D341Med (cell line): ENCODE results near the gene SUPT20HL2.
"Not testable (repeated sequence)": the region's sequence is repeated elsewhere in the genome, so short reads cannot be mapped to it uniquely, and the experiment has no call there.

Experiments
- DNase-seq: peaks from one replicate; pipeline ENCODE4 v3.0.0; 2012; ENCODE audit warnings: low spot score

Gene SUPT20HL2

DNA sequence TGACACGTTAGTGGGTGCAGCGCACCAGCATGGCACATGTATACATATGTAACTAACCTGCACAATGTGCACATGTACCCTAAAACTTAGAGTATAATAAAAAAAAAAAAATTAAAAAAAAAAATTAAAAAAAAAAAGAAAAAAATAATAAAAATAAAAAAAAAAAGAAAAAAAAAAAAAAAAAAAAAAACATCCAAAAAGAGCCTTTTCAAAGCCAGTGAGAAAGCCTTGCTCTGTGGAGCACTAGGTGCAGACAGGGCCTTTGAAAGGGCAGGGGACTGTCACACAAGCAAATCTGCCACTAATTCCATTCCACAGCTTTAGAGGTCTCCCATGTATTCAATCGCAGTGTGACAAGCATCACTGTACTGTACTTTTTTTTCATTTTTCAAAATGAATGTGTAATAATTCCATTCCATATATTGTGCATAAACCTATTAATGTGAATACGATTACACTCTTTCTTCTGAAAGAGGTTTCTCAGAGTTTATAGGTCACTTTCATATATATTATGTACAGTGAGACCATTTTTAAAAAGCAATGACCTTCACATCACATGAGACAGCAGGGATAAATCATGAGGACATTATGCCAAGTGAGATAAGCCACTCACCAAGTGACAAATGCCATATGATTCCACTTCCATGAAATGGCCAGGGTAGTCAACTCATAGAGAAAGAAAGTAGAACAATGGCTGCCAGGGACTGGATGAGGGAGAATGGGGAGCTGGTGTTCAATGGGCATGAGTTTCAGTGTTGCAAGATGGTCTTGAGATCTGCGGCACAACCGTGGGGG lies 4.1 kb downstream of the SUPT20HL2 start:
- not testable (repeated sequence) for DNase-seq

DNA sequence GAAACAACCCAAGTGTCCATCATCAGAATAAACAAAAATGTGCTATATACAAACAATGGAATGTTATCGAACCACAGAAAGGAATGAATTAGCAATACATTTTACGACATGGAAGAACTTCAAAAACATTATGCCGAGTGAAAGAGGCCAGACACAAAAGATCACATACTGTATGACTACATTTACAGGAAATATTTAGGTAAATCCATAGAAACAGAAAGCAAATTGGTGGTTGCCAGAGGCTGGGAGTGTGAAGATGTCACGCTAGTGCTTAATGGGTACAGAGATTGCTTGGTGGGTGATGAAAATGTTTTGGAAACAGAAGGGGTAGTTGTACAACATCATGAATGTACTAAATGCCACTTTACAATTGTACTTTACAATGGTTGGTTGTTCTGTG lies 5.1 kb downstream of the SUPT20HL2 start:
- DNase-seq = not testable (repeated sequence)

DNA sequence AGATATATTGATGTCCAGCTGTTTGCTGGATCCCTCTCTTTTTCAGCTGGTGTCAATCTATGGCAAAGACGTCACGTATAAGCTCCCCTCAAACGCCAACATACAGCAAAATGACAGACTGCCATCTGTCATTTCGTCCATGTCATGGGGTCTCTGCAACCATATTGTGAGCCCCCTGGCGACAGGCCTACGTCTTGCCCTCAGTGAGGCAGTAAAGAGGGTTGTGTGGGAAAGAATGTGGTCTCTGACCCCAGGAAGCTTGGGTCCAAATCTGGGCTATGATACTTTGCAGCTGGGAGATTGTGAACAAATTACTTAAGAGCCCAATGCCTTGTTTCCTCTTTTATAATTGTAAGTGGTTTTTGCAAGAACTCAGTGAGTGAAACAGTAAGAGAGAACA lies 7.4 kb downstream of the SUPT20HL2 start:
- DNase-seq = no peak

DNA sequence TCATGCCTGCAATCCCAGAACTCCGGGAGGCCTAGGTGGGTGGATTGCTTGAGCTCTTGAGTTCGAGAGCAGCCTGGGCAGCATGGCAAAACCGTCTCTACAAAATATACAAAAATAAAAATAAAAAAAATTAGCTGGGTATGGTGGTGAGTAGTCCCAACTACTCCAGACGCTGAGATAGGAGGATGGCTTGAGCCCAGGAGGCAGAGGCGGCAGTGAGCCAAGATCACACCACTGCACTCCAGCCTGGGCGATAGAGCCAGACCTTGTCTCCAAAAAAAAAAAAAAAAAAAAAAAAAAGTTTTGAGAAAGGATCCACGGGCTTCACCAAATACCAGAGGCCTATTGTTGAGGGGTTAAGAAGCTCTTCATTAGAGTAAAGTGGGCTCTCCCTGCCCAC lies 8.0 kb downstream of the SUPT20HL2 start:
- no peak for DNase-seq

DNA sequence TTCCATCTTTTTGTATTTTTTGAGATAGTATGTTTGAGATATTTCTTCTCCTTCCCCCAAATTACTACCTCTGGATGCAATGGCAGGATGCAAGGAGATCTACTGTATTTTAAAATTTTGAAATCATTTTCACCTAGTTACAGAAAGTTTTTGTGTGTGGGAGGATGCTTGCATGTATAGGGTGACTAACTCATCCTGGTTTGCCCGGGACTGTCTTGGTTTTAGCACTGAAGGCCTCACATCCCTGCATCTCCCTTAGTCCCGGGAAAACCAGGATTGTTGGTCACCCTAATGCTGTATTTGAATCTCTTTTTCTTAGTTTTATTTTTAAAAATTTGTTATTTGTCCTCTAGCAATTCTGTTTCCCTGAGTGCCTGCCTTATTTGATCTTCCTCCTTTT lies 12.1 kb downstream of the SUPT20HL2 start:
- DNase-seq = no peak

DNA sequence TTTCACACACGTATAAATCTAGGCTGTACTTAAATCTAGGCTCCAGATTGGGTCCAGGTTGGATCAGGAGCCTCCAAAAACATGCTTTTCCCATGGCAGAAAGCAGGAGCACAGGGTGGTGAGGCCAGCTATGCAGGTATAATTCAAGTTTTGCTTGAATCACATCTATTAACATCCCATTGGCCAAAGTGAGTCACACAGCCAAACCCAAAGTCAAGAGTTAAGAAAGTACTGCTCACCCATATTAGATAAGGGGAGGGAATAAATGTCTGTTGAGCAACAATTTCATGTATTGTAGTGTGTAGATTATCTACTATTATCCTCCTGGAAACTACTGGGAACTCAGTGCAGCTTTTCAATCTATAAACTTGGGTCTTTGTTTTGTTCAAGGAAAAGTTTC lies 12.8 kb downstream of the SUPT20HL2 start:
- no peak for DNase-seq

DNA sequence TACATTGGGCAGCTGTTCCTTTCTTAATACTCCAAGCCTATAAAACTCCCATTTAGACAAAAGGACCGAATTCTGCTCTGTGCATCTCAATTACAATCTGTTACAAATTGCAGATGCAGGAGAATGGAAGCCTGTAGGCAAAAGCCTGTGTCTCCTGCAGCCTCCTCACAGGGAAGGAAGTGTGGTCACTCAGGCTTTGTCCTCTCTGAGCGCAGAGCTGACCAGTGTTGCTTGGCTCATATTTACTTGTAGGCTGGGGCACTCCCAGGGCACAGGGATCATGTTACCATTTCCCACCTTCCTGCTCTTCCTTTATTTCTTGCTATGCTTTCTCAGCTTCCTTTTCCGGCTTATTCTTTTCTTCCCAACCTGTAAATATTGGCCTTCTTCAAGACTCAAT lies 15.7 kb downstream of the SUPT20HL2 start:
- DNase-seq = no peak

DNA sequence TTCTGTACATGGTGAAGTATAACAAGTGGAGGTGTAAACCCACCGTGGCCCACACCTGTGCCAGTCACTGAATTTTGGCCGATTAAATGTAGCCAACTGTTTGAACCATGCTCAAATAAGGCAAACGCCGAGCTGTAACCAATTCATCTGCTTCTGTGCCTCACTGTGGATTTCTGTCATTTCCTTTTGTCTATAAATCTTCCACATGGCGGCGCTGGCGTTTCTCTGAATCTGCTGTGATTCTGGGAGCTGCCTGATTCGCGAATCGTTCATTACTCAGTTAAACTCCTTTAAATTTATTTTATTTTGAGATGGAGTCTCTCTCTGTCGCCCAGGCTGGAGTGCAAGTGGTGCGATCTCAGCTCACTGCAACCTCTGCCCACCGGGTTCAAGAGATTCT lies 19.2 kb downstream of the SUPT20HL2 start:
- DNase-seq = peak; percentile 30

DNA sequence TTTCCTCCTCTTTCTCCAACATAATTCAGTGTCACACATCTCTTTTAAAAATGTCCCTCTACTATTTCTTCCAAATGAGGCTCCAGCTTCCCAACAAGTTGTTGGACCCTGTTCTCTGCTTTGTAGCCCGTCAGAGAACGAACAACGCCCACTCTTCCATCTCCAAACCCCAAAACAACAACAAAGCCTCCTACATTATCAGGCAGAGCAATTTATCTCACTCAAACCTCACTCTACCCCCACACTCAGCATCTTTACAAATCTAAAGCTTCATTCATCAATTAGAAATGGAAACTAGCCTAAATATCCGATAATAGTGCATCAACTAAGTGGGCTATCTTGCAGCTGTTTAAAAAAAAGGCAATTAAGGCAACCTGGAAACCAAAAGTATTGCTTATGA lies 20.5 kb downstream of the SUPT20HL2 start:
- DNase-seq = no peak

DNA sequence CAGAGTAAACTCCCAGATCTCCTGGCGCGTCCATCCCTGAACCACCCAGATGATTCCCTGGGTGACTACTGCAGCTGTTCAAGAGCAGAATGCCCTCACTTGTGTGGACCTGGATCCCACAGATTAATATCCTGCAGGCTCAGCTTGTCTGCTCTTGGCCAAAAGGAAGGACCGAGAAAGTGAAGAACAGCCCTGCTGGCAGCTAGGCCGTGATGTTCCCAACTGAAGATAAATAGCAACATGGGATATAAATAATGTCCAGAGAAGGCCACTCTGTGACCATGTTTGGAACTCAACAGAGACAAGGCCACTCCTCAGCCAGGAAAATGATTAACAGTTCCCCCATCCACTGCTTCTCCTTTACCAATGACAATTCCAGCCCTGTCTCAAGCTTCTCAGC lies 21.5 kb downstream of the SUPT20HL2 start:
- no peak for DNase-seq

DNA sequence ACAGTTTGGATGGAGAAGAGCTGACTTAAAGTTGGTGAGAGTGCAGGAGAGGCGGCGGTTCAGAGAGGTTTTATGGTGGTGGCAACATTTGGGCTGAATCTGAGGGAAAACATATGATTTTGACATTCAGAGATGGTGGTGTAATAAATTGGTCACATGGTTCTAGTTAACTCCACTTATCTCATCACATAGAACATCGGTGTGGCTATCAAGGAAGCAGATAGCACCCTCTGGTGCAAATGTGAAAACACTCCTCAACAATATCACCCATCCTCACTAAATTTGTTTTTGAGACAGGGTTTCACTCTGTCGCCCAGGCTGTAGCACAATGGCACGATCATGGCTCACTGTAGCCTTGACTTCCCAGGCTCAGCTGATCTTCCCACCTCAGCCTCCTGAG lies 28.8 kb downstream of the SUPT20HL2 start:
- DNase-seq = no peak

DNA sequence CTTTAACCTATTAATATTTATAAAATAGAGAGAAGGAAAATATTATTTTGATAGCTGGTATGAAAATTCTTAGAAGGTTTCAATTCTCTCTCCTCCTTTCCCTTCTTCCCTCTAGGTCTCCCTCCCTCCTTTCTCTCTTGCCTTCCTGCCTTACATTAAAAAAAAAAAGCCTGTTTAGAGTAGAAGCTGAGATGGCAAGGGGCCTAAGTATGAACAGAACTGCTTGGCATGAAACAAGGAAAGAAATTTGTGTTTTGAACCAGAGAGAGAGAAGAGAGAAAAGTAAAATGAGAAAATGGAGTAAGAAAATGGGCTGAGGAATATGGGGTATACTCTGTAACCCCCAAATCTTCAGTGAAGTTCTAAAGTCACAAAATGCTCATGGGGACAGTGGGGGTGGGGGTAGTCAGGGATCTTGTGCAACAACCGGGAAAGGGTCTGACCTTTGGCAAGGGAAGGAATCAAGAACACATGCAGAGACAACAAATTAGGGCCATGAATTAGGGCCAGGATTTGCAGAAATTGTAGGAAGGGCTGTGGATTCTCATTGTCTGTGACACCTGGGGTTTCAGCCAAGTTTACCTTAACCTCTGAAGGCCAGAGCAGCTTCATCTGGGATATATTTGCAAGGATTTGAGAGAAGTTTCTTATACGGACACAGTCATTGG lies 30.6 kb downstream of the SUPT20HL2 start:
- no peak for DNase-seq

DNA sequence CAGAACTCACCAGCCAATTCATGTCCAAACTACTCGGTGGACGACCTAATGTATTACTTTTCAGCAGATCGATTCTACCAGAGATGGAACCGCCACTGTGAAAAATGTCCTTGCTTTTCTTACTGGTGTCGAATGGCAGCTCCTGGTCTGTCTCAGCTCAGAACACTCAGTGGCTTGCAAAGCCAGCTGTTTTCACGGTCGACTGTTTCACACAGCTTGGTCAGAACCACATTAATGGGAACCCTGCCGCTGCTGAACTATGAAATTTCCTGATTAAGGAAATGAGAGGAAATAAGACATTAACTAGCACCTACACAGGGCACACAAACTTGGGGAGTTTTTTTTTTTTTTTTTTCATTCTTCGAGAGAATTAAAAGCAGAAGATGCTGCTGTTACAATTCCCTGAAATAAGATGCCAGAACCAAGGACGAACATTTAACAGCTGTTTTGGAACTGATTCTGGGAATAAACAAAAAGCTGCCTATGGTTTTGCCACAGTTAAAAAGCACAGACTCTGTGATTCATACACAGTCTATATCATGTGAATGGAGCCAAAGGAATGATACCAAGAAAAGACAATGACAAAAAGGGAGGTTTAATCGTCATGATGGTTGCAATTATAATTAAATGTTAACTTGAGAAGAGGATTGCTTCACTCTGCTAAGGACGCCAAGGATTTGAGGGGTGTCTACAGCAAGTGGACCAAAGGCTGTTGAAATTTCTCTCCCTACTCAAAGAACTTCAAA lies 31.3 kb downstream of the SUPT20HL2 start:
- DNase-seq = no peak

DNA sequence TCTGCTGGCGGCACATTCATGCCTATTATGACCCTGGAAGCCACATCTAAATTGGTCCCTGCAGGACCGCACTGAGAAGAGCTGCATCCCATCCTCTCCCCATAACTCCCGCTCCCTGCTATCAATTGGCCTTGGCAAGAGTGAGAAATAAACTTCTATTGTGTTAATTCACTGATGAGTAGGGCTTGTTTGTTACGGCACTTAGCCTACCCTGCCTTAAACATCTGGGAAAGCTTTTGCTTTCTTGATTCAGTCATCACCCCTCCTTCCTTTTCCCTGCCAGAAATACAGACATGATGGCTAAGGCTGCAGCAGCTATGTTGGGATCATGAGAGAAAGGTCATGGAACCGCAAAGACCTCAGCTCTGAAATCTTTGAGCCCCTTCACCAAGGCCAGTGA lies 36.5 kb downstream of the SUPT20HL2 start:
- no peak for DNase-seq

DNA sequence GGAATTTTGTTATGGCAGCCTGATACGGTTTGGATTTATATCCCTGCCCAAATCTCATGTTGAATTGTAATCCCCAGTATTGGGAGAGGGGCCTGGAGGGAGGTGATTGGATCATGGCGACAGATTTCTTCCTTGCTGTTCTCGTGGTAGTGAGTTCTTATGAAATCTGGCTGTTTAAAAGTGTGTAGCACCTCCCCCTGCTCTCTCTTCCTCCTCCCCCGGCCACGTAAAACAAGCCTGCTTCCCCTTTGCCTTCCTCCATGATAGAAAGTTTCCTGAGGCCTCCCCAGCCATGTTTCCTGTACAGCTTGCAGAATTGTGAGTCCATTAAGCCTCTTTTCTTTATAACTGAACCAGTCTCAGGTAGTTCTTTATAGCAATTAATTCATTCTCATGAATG lies 37.9 kb downstream of the SUPT20HL2 start:
- no peak for DNase-seq

DNA sequence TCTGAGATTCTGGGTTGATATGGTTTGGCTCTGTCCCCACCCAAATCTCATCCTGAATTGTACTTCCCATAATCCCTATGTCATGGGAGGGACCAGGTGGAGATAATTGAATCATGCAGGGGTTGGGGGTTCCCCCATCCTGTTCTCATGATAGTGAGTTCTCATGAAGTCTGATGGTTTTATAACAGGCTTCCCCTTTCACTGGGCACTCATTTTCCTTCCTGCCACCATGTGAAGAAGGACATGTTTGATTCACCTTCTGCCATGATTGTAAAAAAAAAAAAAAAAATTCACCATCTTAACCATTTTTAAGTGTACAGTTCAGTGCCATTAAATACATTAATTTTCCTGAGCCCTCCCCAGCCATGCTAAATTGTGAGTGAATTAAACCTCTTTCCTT lies 42.6 kb downstream of the SUPT20HL2 start:
- no peak for DNase-seq

DNA sequence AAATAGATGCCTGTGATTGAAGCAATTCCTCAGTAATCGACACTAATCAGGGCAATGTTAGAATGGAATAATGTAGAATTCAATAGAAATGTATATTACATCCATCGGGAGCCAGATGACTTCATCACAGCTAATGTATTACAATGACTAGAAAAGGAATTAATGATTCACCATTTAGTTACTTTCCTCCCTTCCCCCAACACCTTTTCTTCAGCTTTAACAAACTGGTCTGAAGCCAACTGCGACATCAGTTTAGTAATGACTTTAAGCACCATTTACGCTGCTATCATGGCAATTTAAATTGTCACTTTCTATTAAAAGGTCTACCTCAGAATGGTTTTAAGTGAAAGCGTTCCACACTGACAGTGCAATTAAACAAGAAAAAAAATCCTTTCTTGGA lies 45.1 kb downstream of the SUPT20HL2 start:
- DNase-seq = no peak

DNA sequence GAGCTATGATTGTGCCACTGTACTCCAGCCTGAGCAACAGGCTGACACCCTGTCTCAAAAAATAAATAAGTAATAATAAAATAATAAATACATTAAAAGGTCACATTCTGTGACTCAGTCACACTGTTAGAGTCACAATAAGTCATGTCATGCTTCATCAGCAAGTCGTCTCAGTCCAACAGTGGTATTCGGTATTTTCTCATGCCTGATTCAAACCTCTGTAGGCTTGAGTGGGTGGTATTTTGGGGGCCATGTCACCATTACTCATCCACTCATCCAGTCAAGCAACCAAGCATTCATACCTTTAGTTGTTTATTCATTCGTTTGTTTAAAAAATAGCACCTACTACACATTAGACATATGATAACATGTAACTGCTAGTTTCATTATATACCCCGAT lies 46.9 kb downstream of the SUPT20HL2 start:
- DNase-seq = no peak

DNA sequence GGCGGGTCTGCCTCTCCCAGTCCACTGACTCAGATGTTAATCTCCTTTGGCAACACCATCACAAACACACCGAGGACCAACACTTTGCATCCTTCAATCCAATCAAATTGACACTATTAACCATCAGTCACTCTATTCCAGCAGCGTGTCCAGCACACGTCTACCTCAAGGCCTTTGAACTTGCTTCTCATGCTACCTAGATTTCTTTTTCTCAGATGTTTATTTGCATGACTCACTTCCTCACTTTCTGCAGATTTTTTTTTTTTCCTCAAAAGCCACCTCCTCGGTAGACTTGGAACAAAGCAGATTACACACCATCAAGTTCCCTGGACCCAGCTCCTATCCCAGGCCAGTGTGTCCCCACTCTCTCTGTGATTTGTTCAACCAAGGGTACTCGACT lies 49.5 kb downstream of the SUPT20HL2 start:
- no peak for DNase-seq

DNA sequence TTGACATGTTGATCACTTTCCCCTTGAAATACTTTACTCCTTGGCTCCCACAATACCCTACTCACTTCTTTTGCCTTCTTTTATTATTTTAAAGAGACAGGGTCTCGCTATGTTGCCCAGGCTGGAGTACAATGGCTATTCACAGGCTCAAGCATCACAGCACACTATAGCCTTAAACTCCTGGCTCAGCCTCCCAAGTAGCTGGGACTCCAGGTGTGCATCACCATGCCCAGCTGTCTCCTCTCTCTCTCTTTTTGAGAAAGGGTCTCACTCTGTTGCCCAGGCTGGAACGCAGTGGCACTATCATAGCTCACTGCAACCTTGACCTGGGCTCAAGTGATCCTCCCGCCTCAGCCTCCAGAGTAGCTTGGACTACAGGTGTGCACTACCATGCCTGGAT lies 51.6 kb downstream of the SUPT20HL2 start:
- no peak for DNase-seq
